Stimulated activated naive CD8-positive, alpha-beta T cell treated with anti-CD3 and anti-CD28 coated beads, Interleukin-15, Interleukin-2, amounts not matched to agents 100 ng/mL and 50 ng/mL, for 24 hours (primary cell): ENCODE data around the gene PRSS22.
A peak's percentile ranks its signal among the peaks of the same experiment; 100 is the strongest.

Source experiments
- H3K27ac Mint-ChIP-seq: one replicate; pipeline ENCODE4 v1.8.0; 2021; ENCODE audit warnings: mild to moderate bottlenecking, mixed read lengths
- H3K27me3 Mint-ChIP-seq: one replicate; pipeline ENCODE4 v1.8.0; 2021; ENCODE audit warnings: mixed read lengths
- H3K36me3 Mint-ChIP-seq: one replicate; pipeline ENCODE4 v1.8.0; 2021; ENCODE audit warnings: low read depth, mixed read lengths
- H3K4me1 Mint-ChIP-seq: one replicate; pipeline ENCODE4 v1.8.0; 2021; ENCODE audit warnings: low read depth, mixed read lengths
- H3K4me3 Mint-ChIP-seq: one replicate; pipeline ENCODE4 v1.8.0; 2021; ENCODE audit warnings: mild to moderate bottlenecking, mixed read lengths
- H3K9me3 Mint-ChIP-seq: one replicate; pipeline ENCODE4 v1.8.0; 2021; ENCODE audit warnings: mixed read lengths

The PRSS22 gene

GRCh38 chr16:2894231-2894630, 36.3 kb upstream of the PRSS22 start:
- H3K4me3 Mint-ChIP-seq: no peak overlapping the region
- H3K9me3 Mint-ChIP-seq: no peaks in the 10 kb centered on the region
- no peaks in the 10 kb centered on the region for H3K4me1 Mint-ChIP-seq
- no peak overlapping the region for H3K27ac Mint-ChIP-seq
- H3K27me3 Mint-ChIP-seq: no peaks in the 10 kb centered on the region
- no peaks in the 10 kb centered on the region for H3K36me3 Mint-ChIP-seq

DNA sequence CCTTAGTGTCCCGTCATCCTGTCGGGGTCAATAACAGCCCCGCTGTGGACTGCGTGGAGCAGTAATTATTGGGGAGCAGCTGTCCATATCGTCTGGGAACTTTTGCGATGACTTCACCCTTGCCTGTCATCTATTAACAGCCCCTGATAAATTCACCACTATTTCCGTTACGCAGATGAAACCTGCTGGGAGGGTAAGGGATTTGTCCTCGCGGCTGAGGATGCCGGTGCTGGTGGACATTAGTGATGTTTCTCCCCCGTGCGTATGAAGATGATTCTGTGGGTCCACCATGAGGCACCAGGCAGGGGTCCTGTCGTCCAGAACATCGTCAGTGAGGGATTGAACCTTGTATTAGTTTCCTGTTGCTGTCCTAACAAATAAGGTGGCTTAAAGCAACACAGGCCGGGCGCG, 26.1 kb upstream of the PRSS22 start:
- no peaks in the 10 kb centered on the region for H3K9me3 Mint-ChIP-seq
- H3K4me1 Mint-ChIP-seq: peaks cover 21% of the 10 kb centered on the region
- H3K27me3 Mint-ChIP-seq: no peaks in the 10 kb centered on the region
- H3K4me3 Mint-ChIP-seq: peak overlapping the region; percentile 90
- H3K27ac Mint-ChIP-seq: peak overlapping the region; percentile 89
- no peaks in the 10 kb centered on the region for H3K36me3 Mint-ChIP-seq

- H3K36me3 Mint-ChIP-seq: no peaks in the 10 kb centered on the region
- H3K4me3 Mint-ChIP-seq: peak overlapping the region; percentile 90
- H3K4me1 Mint-ChIP-seq: peaks cover 21% of the 10 kb centered on the region
- peak overlapping the region; percentile 89 for H3K27ac Mint-ChIP-seq
- H3K27me3 Mint-ChIP-seq: no peaks in the 10 kb centered on the region
- no peaks in the 10 kb centered on the region for H3K9me3 Mint-ChIP-seq
Observed at GRCh38 chr16:2883458-2883908, 25.5 kb upstream of the PRSS22 start.

GRCh38 chr16:2882650-2883457, 24.9 kb upstream of the PRSS22 start, which contains the start of gene FLYWCH2:
Gene FLYWCH2 (plus strand): TSS chr16:2883215. CDS start chr16:2896450, 13,235 bp downstream.
- H3K27ac Mint-ChIP-seq: peak within 1 kb of the TSS; percentile 96
- H3K27me3 Mint-ChIP-seq: no peaks in the 10 kb centered on the region
- peak within 1 kb of the TSS; percentile 90 for H3K4me3 Mint-ChIP-seq
- H3K4me1 Mint-ChIP-seq: peaks cover 21% of the 10 kb centered on the region
- H3K9me3 Mint-ChIP-seq: no peaks in the 10 kb centered on the region
- no peaks in the 10 kb centered on the region for H3K36me3 Mint-ChIP-seq

- no peaks in the 10 kb centered on the region for H3K9me3 Mint-ChIP-seq
- peaks cover 21% of the 10 kb centered on the region for H3K4me1 Mint-ChIP-seq
- H3K27me3 Mint-ChIP-seq: no peaks in the 10 kb centered on the region
- H3K36me3 Mint-ChIP-seq: no peaks in the 10 kb centered on the region
- peak overlapping the region; percentile 90 for H3K4me3 Mint-ChIP-seq
- peak overlapping the region; percentile 96 for H3K27ac Mint-ChIP-seq
Observed at GRCh38 chr16:2881783-2882649, 24.0 kb upstream of the PRSS22 start.

DNA sequence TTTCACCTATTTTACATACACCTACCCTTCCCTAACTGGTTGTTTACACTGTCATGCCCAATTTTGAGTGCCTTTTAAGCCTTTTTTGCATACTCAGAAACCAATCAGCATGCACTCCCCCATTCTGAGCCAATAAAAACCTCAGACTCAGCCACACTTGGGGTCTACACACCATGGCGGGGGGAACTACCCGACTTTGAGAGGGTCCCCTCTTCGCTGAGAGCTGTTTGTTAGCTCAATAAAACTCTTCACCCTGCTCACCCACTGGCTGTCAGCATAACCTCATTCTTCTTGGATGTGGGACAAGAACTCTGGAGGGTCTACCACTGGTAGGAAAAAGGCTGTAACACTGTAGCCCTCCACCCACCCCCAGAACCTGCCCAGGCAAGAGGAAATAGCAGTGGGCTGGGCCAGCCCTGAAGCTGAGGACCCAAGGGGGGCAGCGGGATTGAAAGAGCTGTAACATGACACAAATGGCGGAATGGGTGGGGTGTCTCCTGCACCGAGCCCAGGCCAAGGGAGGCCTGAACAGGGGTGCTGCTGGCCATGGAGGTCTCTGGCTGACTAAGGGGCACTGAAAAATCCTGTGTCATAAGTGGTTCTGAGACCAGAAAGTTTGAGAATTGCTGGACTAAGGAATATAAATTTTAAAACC, 22.0 kb upstream of the PRSS22 start:
- no peak overlapping the region for H3K4me3 Mint-ChIP-seq
- no peak overlapping the region for H3K27ac Mint-ChIP-seq
- peaks cover 16% of the 10 kb centered on the region for H3K4me1 Mint-ChIP-seq
- H3K36me3 Mint-ChIP-seq: no peaks in the 10 kb centered on the region
- peaks cover 4% of the 10 kb centered on the region for H3K27me3 Mint-ChIP-seq
- H3K9me3 Mint-ChIP-seq: no peaks in the 10 kb centered on the region

DNA sequence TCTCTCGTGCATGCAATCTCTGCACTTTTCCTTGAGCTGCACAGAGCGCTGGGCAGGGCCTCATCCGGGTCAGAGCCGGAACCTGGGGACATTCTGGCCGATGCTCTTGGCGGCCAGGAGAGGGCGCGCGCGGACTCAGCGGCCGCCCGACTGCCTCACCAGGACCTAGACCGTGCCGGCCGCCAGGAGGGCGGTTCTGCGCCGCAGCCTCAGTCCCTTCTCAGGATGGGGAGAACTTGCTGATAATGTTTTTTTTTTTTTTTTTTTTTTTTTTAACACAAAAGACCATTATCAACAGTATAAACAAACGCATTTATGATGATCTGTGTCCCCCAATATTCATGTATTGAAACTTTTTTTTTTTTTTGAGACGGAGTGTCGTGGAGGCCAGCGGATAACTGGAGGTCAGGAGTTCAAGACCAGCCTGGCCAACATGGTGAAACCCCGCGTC, 17.0 kb upstream of the PRSS22 start:
- H3K9me3 Mint-ChIP-seq: no peaks in the 10 kb centered on the region
- H3K4me3 Mint-ChIP-seq: no peak overlapping the region
- H3K36me3 Mint-ChIP-seq: no peaks in the 10 kb centered on the region
- peaks cover 4% of the 10 kb centered on the region for H3K27me3 Mint-ChIP-seq
- no peaks in the 10 kb centered on the region for H3K4me1 Mint-ChIP-seq
- no peak overlapping the region for H3K27ac Mint-ChIP-seq

DNA sequence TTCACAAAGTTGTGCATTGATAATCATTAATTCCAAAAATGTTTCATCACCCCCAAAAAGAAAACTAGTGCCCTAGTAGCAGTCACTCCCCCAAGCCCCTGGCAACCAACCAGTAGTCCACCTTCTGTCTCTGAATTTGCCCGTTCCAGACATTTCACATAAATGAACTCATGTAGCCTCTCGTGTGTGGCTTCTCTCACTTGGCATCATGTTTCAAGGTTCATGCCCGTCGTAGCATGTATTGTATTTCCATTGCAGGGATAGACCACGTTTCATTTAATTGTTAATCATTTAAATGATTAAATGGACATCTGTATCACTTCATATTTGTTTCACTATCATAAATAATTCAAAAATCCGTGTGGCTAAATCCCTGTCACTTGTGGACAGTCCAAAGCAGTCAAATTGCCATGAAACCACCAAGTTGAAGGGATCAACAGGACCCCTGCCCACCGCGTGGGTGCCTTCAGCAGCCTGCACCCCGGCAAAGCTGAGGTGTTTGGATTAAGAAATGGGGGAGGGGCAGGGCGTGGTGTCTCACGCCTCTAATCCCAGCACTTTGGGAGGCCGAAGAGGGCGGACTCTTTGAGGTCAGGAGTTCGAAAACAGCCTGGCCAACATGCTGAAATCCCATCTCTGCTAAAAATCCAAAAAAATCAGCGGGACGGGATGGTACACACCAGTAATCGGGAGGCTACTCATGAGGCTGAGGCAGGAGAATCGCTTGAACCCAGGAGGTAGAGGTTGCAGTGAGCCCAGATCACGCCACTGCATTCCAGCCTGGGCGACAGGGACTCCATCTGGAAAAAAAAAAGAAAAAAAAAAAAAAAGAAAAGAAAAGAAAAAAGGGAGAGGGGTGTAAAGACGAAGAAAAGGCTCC, 16.3 kb upstream of the PRSS22 start:
- Mint-ChIP-seq H3K4me3 (no peak overlapping the region), H3K27ac (no peak overlapping the region)

GRCh38 chr16:2871926-2872325, 14.0 kb upstream of the PRSS22 start:
- Mint-ChIP-seq H3K27me3 (peaks cover 4% of the 10 kb centered on the region), H3K4me1 (peaks cover 5% of the 10 kb centered on the region), H3K36me3 (no peaks in the 10 kb centered on the region), H3K4me3 (no peak overlapping the region), H3K27ac (no peak overlapping the region), H3K9me3 (no peaks in the 10 kb centered on the region)

More for the DNA sequence above, 16.3 kb upstream of the PRSS22 start:
- Mint-ChIP-seq H3K9me3 (no peaks in the 10 kb centered on the region), H3K27me3 (peaks cover 4% of the 10 kb centered on the region), H3K4me1 (no peaks in the 10 kb centered on the region), H3K36me3 (no peaks in the 10 kb centered on the region)

- H3K27ac Mint-ChIP-seq: peak overlapping the region; percentile 94
- H3K36me3 Mint-ChIP-seq: no peaks in the 10 kb centered on the region
- H3K27me3 Mint-ChIP-seq: no peaks in the 10 kb centered on the region
- peaks cover 12% of the 10 kb centered on the region for H3K4me1 Mint-ChIP-seq
- no peaks in the 10 kb centered on the region for H3K9me3 Mint-ChIP-seq
- H3K4me3 Mint-ChIP-seq: peak overlapping the region; percentile 92
Observed at GRCh38 chr16:2867987-2868789, 10.2 kb upstream of the PRSS22 start.

GRCh38 chr16:2867661-2867986, 9.7 kb upstream of the PRSS22 start:
- Mint-ChIP-seq H3K36me3 (no peaks in the 10 kb centered on the region), H3K4me3 (peak overlapping the region; percentile 92), H3K4me1 (peaks cover 12% of the 10 kb centered on the region), H3K27me3 (no peaks in the 10 kb centered on the region), H3K27ac (peak overlapping the region; percentile 94), H3K9me3 (no peaks in the 10 kb centered on the region)

- peak overlapping the region; percentile 22 for H3K4me3 Mint-ChIP-seq
- H3K27me3 Mint-ChIP-seq: no peaks in the 10 kb centered on the region
- no peaks in the 10 kb centered on the region for H3K36me3 Mint-ChIP-seq
- peaks cover 1% of the 10 kb centered on the region for H3K9me3 Mint-ChIP-seq
- H3K4me1 Mint-ChIP-seq: peaks cover 12% of the 10 kb centered on the region
- no peak overlapping the region for H3K27ac Mint-ChIP-seq
Observed at GRCh38 chr16:2866431-2866830, 8.5 kb upstream of the PRSS22 start.

- H3K27me3 Mint-ChIP-seq: no peaks in the 10 kb centered on the region
- no peaks in the 10 kb centered on the region for H3K36me3 Mint-ChIP-seq
- no peak overlapping the region for H3K4me3 Mint-ChIP-seq
- H3K9me3 Mint-ChIP-seq: peaks cover 4% of the 10 kb centered on the region
- H3K27ac Mint-ChIP-seq: no peak overlapping the region
- peaks cover 12% of the 10 kb centered on the region for H3K4me1 Mint-ChIP-seq
Observed at GRCh38 chr16:2865651-2866050, 7.7 kb upstream of the PRSS22 start.
